Measurements from ENCODE around the gene CCDC71. TPM values are rescaled to one million over a fixed set of nuclear protein-coding genes. Genes with fewer than 3 reads are reported as not detected.
A peak's percentile ranks its signal among the peaks of the same experiment; 100 is the strongest.

The CCDC71 gene
- total RNA-seq, 4 donors from 2014 or later = 19.9 to 25.6 (median 23.7) TPM

DNA sequence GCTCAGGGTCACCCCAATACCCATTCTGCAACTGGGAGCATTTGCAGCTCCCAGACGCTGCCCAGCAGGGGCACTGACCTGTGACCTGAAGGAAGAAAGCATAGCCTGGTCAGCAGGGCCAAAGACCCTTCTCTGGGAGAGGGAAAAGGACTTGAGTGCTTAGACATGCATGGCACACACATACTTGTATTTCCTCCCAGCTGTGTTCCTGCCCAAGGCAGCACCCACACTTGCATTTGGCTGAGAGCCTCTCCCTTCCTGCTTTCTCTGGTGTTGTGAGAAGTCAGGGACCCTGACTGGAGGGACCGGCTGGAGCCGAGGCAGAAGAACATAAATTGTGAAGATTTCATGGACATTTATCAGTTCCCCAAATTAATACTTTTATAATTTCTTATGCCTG, 26.1 kb downstream of the CCDC71 start:
- TF ChIP-seq POLR2AphosphoS5 (IDR thresholded peaks at IDR 0.05) (no peak), EP300 (IDR thresholded peaks at IDR 0.05) (no peak), POLR2A (IDR thresholded peaks at IDR 0.05; ENCODE audit: low read depth) (no peak)
- TF ChIP-seq, protein P1, sequence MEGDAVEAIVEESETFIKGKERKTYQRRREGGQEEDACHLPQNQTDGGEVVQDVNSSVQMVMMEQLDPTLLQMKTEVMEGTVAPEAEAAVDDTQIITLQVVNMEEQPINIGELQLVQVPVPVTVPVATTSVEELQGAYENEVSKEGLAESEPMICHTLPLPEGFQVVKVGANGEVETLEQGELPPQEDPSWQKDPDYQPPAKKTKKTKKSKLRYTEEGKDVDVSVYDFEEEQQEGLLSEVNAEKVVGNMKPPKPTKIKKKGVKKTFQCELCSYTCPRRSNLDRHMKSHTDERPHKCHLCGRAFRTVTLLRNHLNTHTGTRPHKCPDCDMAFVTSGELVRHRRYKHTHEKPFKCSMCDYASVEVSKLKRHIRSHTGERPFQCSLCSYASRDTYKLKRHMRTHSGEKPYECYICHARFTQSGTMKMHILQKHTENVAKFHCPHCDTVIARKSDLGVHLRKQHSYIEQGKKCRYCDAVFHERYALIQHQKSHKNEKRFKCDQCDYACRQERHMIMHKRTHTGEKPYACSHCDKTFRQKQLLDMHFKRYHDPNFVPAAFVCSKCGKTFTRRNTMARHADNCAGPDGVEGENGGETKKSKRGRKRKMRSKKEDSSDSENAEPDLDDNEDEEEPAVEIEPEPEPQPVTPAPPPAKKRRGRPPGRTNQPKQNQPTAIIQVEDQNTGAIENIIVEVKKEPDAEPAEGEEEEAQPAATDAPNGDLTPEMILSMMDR (IDR thresholded peaks at IDR 0.05) = no peak
- Histone ChIP-seq H3K27me3 (no peaks in the 10 kb centered on the region), H3K9me3 (no peaks in the 10 kb centered on the region), H3K4me3 (no peak overlapping the region), H3K4me1 (no peaks in the 10 kb centered on the region), H3K36me3 (no peaks in the 10 kb centered on the region), H3K27ac (replicated peaks in 1 of 4) (no peak overlapping the region)
- intact Hi-C loops (cut with DNase I) = no loop called here
- 72% methylated on average over 3 of the region's 3 CpGs for WGBS
- peak; percentile 79 for DNase-seq (ENCODE audit: extremely low spot score)

DNA sequence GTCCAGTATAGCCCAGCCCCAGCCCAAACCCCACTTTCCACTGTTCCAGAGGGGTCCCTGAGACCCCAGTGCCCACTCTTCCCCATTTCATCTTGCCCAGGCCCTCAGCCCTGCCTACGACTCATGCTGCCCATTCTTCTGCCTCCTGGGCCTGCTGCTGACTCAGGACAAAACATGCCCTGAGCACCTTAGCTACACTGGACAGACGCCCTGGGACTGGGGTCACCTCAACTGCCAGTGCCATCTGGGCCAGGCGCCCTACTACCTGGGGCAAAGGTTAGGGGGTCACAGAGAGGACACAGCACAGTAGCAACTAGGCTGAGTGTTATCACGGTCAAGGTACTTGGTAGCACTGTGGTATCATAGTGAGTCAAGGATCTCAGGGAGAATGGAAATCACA, 30.6 kb downstream of the CCDC71 start:
- no peak overlapping the region for H3K27ac ChIP-seq (replicated peaks in 1 of 4)
- WGBS = 94% methylated on average over 4 of the region's 4 CpGs
- H3K36me3 ChIP-seq = peaks cover 0 to 13% (median 9%) of the 10 kb centered on the region in 4 donors
- no peak for TF ChIP-seq POLR2AphosphoS5 (IDR thresholded peaks at IDR 0.05)
- TF ChIP-seq EP300 (IDR thresholded peaks at IDR 0.05) = no peak
- TF ChIP-seq POLR2A (IDR thresholded peaks at IDR 0.05; ENCODE audit: low read depth) = no peak
- TF ChIP-seq, protein P1 (IDR thresholded peaks at IDR 0.05) = no peak
- DNase-seq (ENCODE audit: extremely low spot score) = no peak
- H3K27me3 ChIP-seq = no peaks in the 10 kb centered on the region
- H3K9me3 ChIP-seq = no peaks in the 10 kb centered on the region
- intact Hi-C loops (cut with DNase I) = no loop called here
- H3K4me1 ChIP-seq = peaks cover 23 to 29% (median 28%) of the 10 kb centered on the region in 4 donors
- H3K4me3 ChIP-seq = no peak overlapping the region

DNA sequence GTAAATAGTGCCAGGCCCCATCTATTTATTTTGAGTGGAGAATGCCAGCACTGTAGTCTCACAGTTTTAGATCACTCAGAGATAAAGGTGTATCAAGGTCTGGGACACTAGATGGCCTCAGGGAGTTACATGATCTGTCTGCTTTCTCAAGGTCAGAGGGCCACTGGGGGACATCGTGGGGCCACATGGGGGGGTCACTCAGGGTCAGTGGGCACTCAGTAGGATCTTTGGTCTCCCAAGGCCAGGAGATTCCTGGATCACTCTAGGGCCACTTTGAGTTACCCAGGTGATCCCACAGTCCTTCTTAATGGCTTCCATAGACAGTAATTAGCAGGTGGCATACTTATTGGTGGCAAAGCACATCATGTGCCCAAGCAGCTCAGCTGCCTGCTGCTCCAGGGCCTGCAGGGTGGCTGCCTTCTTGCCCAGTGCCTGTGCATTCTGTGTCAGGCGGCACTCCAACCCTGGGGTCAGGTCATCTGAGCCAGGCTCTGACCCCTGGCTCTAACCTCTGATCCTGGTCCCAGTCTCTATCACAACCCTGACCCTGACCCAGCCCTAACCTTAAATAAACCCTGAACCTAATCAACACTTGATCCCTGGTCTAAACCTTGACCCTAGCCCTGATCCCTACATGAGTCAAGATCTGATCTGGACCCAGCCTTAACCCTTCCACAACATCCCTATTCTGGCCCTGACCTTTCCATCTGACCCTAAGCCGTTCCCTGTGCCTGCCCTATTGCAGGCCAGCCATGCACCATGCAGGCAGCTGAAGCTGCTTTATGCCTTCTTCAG, 31.5 kb downstream of the CCDC71 start:
- Histone ChIP-seq H3K36me3 (peaks cover 4 to 22% (median 18%) of the 10 kb centered on the region in 4 donors), H3K9me3 (no peaks in the 10 kb centered on the region), H3K4me3 (peak overlapping the region in 2 of 4 donors; percentile 85), H3K27ac (replicated peaks in 1 of 4) (peak overlapping the region; percentile 89 to 91 (median 90)), H3K27me3 (no peaks in the 10 kb centered on the region), H3K4me1 (peaks cover 31 to 37% (median 36%) of the 10 kb centered on the region in 4 donors)
- WGBS = 69% methylated on average over 2 of the region's 3 CpGs
- no peak for TF ChIP-seq POLR2AphosphoS5 (IDR thresholded peaks at IDR 0.05)
- TF ChIP-seq POLR2A (IDR thresholded peaks at IDR 0.05; ENCODE audit: low read depth) = no peak
- TF ChIP-seq, protein P1 (IDR thresholded peaks at IDR 0.05) = no peak
- TF ChIP-seq EP300 (IDR thresholded peaks at IDR 0.05) = no peak
- intact Hi-C loops (cut with DNase I) = loop anchor here (5.0 kb wide), 1 partner anchor 37 kb away; no protein-coding TSS in a partner anchor
- DNase-seq (ENCODE audit: extremely low spot score) = no peak

DNA sequence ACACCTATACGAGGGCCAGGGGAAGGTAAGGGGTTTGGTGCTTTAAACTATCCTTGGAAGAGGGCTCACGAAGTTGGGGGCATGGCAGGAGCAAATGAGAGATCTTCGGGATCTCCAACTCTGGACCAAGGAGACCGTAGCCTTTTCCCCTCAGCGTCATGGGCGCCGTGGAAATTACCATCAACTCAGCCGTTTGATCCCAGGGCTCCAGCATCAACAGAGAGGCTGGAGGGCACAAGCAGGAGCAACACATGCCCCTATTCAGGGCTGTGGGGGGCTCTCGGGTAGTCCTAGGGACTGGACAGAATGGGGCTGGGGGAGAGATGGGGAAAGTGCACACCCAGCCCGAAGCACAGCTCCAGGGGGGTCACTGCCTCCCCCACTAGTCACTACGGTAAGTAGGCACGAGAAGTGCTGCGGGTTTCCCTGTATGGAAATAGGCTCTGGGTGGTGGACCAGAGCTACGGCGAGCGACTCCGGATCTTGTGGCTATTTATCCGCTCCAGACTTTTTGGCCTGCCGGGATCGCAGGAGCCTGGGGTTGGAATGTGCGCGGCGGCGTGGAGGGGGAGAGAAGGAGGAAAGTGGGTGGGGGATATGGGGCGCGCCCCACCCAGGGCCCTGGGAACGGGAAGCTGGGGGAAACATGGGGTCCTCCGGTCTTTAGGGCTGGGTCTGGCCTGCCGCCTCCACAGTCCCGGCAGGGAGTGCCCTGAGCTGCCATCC, 32.7 kb downstream of the CCDC71 start:
- Histone ChIP-seq H3K27me3 (no peaks in the 10 kb centered on the region), H3K36me3 (peaks cover 11 to 34% (median 30%) of the 10 kb centered on the region in 4 donors), H3K4me3 (peak overlapping the region; percentile 75 to 86 (median 85)), H3K4me1 (peaks cover 31 to 49% (median 43%) of the 10 kb centered on the region in 4 donors), H3K27ac (replicated peaks in 1 of 4) (peak overlapping the region; percentile 89 to 91 (median 90)), H3K9me3 (no peaks in the 10 kb centered on the region)
- DNase-seq (ENCODE audit: extremely low spot score) = peak; percentile 94
- no peak for TF ChIP-seq EP300 (IDR thresholded peaks at IDR 0.05)
- TF ChIP-seq, protein P1 (IDR thresholded peaks at IDR 0.05) = peak in 2 of 3 experiments; percentile 1 to 13
- peak; percentile 33 for TF ChIP-seq POLR2A (IDR thresholded peaks at IDR 0.05; ENCODE audit: low read depth)
- peak; percentile 35 to 78 for TF ChIP-seq POLR2AphosphoS5 (IDR thresholded peaks at IDR 0.05)
- intact Hi-C loops (cut with DNase I) = loop anchor here (5.0 kb wide), 1 partner anchor 36 kb away; no protein-coding TSS in a partner anchor
- WGBS = 9% methylated on average over 27 of the region's 30 CpGs
